Keratinocyte (primary cell): ENCODE measurements around the gene CFAP43. TPM values are rescaled to one million over a fixed set of nuclear protein-coding genes. Genes with fewer than 3 reads are reported as not detected.
A peak's percentile ranks its signal among the peaks of the same experiment; 100 is the strongest.

Experiments
- DNase-seq: peaks from one replicate; pipeline ENCODE4 v3.0.0-alpha.2; 2011; ENCODE audit warnings: low read depth, missing footprints, low spot score
- FAIRE-seq: peaks from 2 replicates; lab custom pipeline; 2011; peaks lifted over from hg19 to GRCh38; lab: Jason Lieb, UNC
- H2AFZ ChIP-seq: 2 replicates; pipeline ENCODE4 v1.6.0; 2012; ENCODE audit warnings: low read length, control low read depth, inconsistent platforms; ENCODE audit not compliant: control insufficient read depth
- H3K27ac ChIP-seq: 2 replicates; pipeline ENCODE4 v1.5.1; 2011; ENCODE audit warnings: low read length; ENCODE audit not compliant: control insufficient read depth, insufficient read depth
- H3K27me3 ChIP-seq: 3 replicates; pipeline ENCODE4 v1.6.0; 2011; ENCODE audit warnings: low read length; ENCODE audit not compliant: control insufficient read depth, insufficient read depth; ENCODE audit errors: extremely low read depth
- H3K36me3 ChIP-seq, 2 experiments: 2 replicates in 1 of 2; 3 replicates in 1 of 2; pipeline ENCODE4 v1.5.1; 2011; ENCODE audit warnings: low read length in 2 of 2, mild to moderate bottlenecking in 1 of 2; ENCODE audit not compliant: control insufficient read depth in 2 of 2, insufficient read depth in 2 of 2; ENCODE audit errors: extremely low read depth in 1 of 2
- H3K4me1 ChIP-seq: 3 replicates; pipeline ENCODE4 v1.5.1; 2011; ENCODE audit warnings: low read length; ENCODE audit not compliant: control insufficient read depth, insufficient read depth; ENCODE audit errors: extremely low read depth
- H3K4me2 ChIP-seq: 3 replicates; pipeline ENCODE4 v1.6.0; 2011; ENCODE audit warnings: low read depth, low read length; ENCODE audit not compliant: control insufficient read depth, insufficient read depth; ENCODE audit errors: extremely low read depth
- H3K4me3 ChIP-seq, 3 experiments: fragments of 200-600 bp in 1 of 3; sonication (generic) in 1 of 3; 2 replicates in 2 of 3; 3 replicates in 1 of 3; pipeline ENCODE4 v1.5.1; 2011 to 2016; ENCODE audit warnings: low read length in 3 of 3, mild to moderate bottlenecking in 3 of 3, control low read depth in 2 of 3, inconsistent platforms in 1 of 3, low read depth in 1 of 3, mixed read lengths in 1 of 3, mixed run types in 1 of 3, moderate library complexity in 1 of 3; ENCODE audit not compliant: control insufficient read depth in 2 of 3, insufficient read depth in 2 of 3; ENCODE audit errors: extremely low read depth in 1 of 3
- H3K79me2 ChIP-seq: 2 replicates; pipeline ENCODE4 v1.6.0; 2012; ENCODE audit warnings: low read length; ENCODE audit not compliant: control insufficient read depth, insufficient read depth
- H3K9ac ChIP-seq: 3 replicates; pipeline ENCODE4 v1.6.0; 2011; ENCODE audit warnings: low read length; ENCODE audit not compliant: control insufficient read depth, insufficient read depth; ENCODE audit errors: extremely low read depth
- H3K9me1 ChIP-seq: 3 replicates; pipeline ENCODE4 v1.6.0; 2011; ENCODE audit warnings: low read length; ENCODE audit not compliant: control insufficient read depth, insufficient read depth; ENCODE audit errors: extremely low read depth
- H3K9me3 ChIP-seq: 2 replicates; pipeline ENCODE4 v1.5.1; 2012; ENCODE audit warnings: low read depth, low read length; ENCODE audit not compliant: control insufficient read depth
- H4K20me1 ChIP-seq: 3 replicates; pipeline ENCODE4 v1.6.0; 2011; ENCODE audit warnings: low read length; ENCODE audit not compliant: control insufficient read depth, insufficient read depth; ENCODE audit errors: extremely low read depth
- CTCF ChIP-seq, 3 experiments: IDR thresholded peaks in 1 of 3; conservative IDR thresholded peaks in 1 of 3; optimal IDR thresholded peaks in 1 of 3; 2 replicates in 2 of 3; 3 replicates in 1 of 3; pipeline versions ENCODE3 to v1.5.1; 2011; ENCODE audit warnings: low read length in 3 of 3, mild to moderate bottlenecking in 3 of 3, moderate library complexity in 2 of 3, control low read depth in 1 of 3, inconsistent platforms in 1 of 3; ENCODE audit not compliant: insufficient read depth in 2 of 3; ENCODE audit errors: extremely low read depth in 1 of 3
- EZH2 ChIP-seq: IDR thresholded peaks from one replicate; pipeline ENCODE4 v1.6.1; 2012; ENCODE audit warnings: inconsistent platforms, mild to moderate bottlenecking, low read length, moderate library complexity
- dilution Hi-C: fragments of 300-500 bp; cut with MboI; formaldehyde crosslinking; loops from one replicate; pipeline ENCODE4 v1.7.0; 2020; ENCODE audit warnings: low sequenced_read_pairs; ENCODE audit not compliant: extremely low pct_ligation_motif_present
- polyA plus RNA-seq, 5 experiments: library from polyadenylated mRNA; depleted of rRNA in 3 of 5; stranded (reverse) in 3 of 5; stranded (forward) in 1 of 5; unstranded in 1 of 5; fragments of >200 nt; gene quantifications; 1 replicate in 1 of 5; 2 replicates in 3 of 5; 3 replicates in 1 of 5; pipeline versions ENCODE4 v1.2.1 to v1.2.3, GENCODE V29; 2011 to 2012; ENCODE audit warnings: missing spikeins in 2 of 5, low read depth in 1 of 5, low replicate concordance in 1 of 5

CFAP43 gene
- polyA plus RNA-seq, 1 donor (not counting 4 experiments of a cell fraction or from before 2014, with no cell fraction given): 0.25 TPM

DNA sequence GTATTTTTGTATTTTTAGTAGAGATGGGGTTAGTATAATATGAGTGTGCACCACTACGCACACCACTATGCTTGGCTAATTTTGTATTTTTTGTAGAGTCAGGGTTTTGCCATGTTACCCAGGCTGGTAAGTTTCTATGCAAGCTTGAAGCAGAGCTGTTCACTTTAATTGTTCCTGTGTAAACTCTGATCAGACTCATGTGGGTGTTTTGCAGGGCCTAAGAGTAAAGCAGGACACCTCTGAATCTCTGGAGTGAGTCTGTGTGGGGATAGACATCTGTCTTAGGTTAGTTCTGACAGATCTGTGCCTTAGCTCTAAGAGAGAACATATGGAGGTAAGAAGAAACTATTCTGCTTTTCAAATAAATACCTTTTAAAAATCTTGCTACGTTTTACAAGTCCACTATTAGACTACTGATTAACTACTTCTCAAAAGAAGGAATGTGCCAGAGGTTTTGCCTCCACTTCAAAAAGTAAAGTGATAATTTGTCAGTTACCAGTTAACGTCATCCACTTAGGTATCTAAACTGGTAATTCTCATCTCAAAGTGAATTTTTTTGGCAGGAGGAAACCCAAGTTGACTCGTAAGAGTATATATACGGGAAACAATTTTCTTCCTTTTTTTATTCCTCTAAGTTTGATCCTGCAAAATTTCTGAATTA is 147.6 kb downstream of the CFAP43 start:
- peaks cover 38% of the 10 kb centered on the region for H3K4me1 ChIP-seq
- H3K4me3 ChIP-seq: peak overlapping the region; percentile 68 to 96 (median 94)
- dilution Hi-C loops: no loop called here
- H3K27me3 ChIP-seq: no peaks in the 10 kb centered on the region
- no peak overlapping the region for H2AFZ ChIP-seq
- no peaks in the 10 kb centered on the region for H3K9me3 ChIP-seq
- H3K27ac ChIP-seq: peak overlapping the region; percentile 99
- peak overlapping the region; percentile 96 for H3K4me2 ChIP-seq
- H3K79me2 ChIP-seq: peaks cover 57% of the 10 kb centered on the region
- H3K9ac ChIP-seq: peak overlapping the region; percentile 97
- H4K20me1 ChIP-seq: peaks cover 10% of the 10 kb centered on the region
- no peak for FAIRE-seq
- no peak for DNase-seq
- H3K9me1 ChIP-seq: no peaks in the 10 kb centered on the region
- H3K36me3 ChIP-seq: peaks cover 2 to 35% of the 10 kb centered on the region in 2 experiments
- TF ChIP-seq EZH2: no peak
- no peak for TF ChIP-seq CTCF (optimal IDR thresholded peaks at IDR 0.05 in 1 of 3, IDR thresholded peaks at IDR 0.05 in 1 of 3, conservative IDR thresholded peaks at IDR 0.05 in 1 of 3; ENCODE audit: extremely low read depth in 1 of 3, insufficient read depth in 2 of 3, low read length in 3 of 3)

GRCh38 chr10:104081998-104082397 is 150.2 kb downstream of the CFAP43 start:
- Histone ChIP-seq H3K9ac (peak overlapping the region; percentile 97), H3K9me1 (no peaks in the 10 kb centered on the region), H2AFZ (no peak overlapping the region), H3K4me3 (peak overlapping the region; percentile 68 to 96 (median 94)), H3K36me3 (peaks cover 13 to 58% of the 10 kb centered on the region in 2 experiments), H3K4me2 (peak overlapping the region; percentile 96), H3K79me2 (peaks cover 80% of the 10 kb centered on the region), H3K27me3 (no peaks in the 10 kb centered on the region), H3K27ac (peak overlapping the region; percentile 99), H3K9me3 (no peaks in the 10 kb centered on the region), H3K4me1 (peaks cover 36% of the 10 kb centered on the region), H4K20me1 (peaks cover 17% of the 10 kb centered on the region)
- dilution Hi-C loops: no loop called here
- no peak for DNase-seq
- peak; percentile 90 for FAIRE-seq
- TF ChIP-seq CTCF (optimal IDR thresholded peaks at IDR 0.05 in 1 of 3, IDR thresholded peaks at IDR 0.05 in 1 of 3, conservative IDR thresholded peaks at IDR 0.05 in 1 of 3; ENCODE audit: extremely low read depth in 1 of 3, insufficient read depth in 2 of 3, low read length in 3 of 3) (no peak), EZH2 (no peak)
